T-helper 2 cell treated with Interferon-gamma antibody and Interleukin-4, amounts not matched to agents 5 μg/mL and 100 μg/mL, for 36 hours (primary cell): Measurements from ENCODE around the gene GIMAP1.

Experiments
- DNase-seq: peaks from one replicate; pipeline ENCODE4 v3.0.0; 2021; ENCODE audit warnings: low spot score
- H3K27ac Mint-ChIP-seq: one replicate; pipeline ENCODE4 v1.8.0; 2021; ENCODE audit warnings: mild to moderate bottlenecking, mixed read lengths
- H3K27me3 Mint-ChIP-seq: one replicate; pipeline ENCODE4 v1.8.0; 2021; ENCODE audit warnings: low read depth, mixed read lengths
- H3K36me3 Mint-ChIP-seq: one replicate; pipeline ENCODE4 v1.8.0; 2021; ENCODE audit warnings: low read depth, mixed read lengths
- H3K4me1 Mint-ChIP-seq: one replicate; pipeline ENCODE4 v1.8.0; 2021; ENCODE audit warnings: low read depth, mixed read lengths
- H3K4me3 Mint-ChIP-seq: one replicate; pipeline ENCODE4 v1.8.0; 2022; ENCODE audit warnings: mild to moderate bottlenecking, moderate library complexity, mixed read lengths
- H3K9me3 Mint-ChIP-seq: one replicate; pipeline ENCODE4 v1.8.0; 2021; ENCODE audit warnings: mixed read lengths

GIMAP1 gene

GRCh38 chr7:150732786-150733481 is 16.5 kb downstream of the GIMAP1 start:
- Mint-ChIP-seq H3K27ac (peak overlapping the region; percentile 93), H3K4me1 (peaks cover 65% of the 10 kb centered on the region), H3K4me3 (peak overlapping the region; percentile 45), H3K36me3 (peaks cover 26% of the 10 kb centered on the region), H3K27me3 (no peaks in the 10 kb centered on the region), H3K9me3 (peaks cover 12% of the 10 kb centered on the region)
- no peak for DNase-seq

GRCh38 chr7:150733482-150734095 is 17.2 kb downstream of the GIMAP1 start:
- peak overlapping the region; percentile 93 for H3K27ac Mint-ChIP-seq
- H3K9me3 Mint-ChIP-seq = peaks cover 5% of the 10 kb centered on the region
- H3K4me1 Mint-ChIP-seq = peaks cover 67% of the 10 kb centered on the region
- DNase-seq = no peak
- peaks cover 26% of the 10 kb centered on the region for H3K36me3 Mint-ChIP-seq
- H3K27me3 Mint-ChIP-seq = no peaks in the 10 kb centered on the region
- peak overlapping the region; percentile 45 for H3K4me3 Mint-ChIP-seq

- no peaks in the 10 kb centered on the region for H3K27me3 Mint-ChIP-seq
- H3K27ac Mint-ChIP-seq = peak overlapping the region; percentile 93
- H3K9me3 Mint-ChIP-seq = no peaks in the 10 kb centered on the region
- peaks cover 28% of the 10 kb centered on the region for H3K36me3 Mint-ChIP-seq
- H3K4me1 Mint-ChIP-seq = peaks cover 70% of the 10 kb centered on the region
- peak; percentile 71 for DNase-seq
- peak overlapping the region; percentile 1 for H3K4me3 Mint-ChIP-seq
These were observed 17.8 kb downstream of the GIMAP1 start for GRCh38 chr7:150734254-150734653.

GRCh38 chr7:150735596-150736358 is 19.4 kb downstream of the GIMAP1 start:
- Mint-ChIP-seq H3K36me3 (peaks cover 41% of the 10 kb centered on the region), H3K4me1 (peaks cover 74% of the 10 kb centered on the region), H3K27me3 (no peaks in the 10 kb centered on the region), H3K27ac (peak overlapping the region; percentile 93), H3K9me3 (peaks cover 4% of the 10 kb centered on the region), H3K4me3 (peak overlapping the region; percentile 94)
- no peak for DNase-seq

- H3K4me1 Mint-ChIP-seq = peaks cover 78% of the 10 kb centered on the region
These were observed 20.5 kb downstream of the GIMAP1 start for GRCh38 chr7:150736864-150737263.

GRCh38 chr7:150737265-150738055 is 21.0 kb downstream of the GIMAP1 start, which contains the start of gene GIMAP5:
Gene GIMAP5 (plus strand): TSS chr7:150737418. CDS start chr7:150740885, 3,467 bp downstream.
- peak within 1 kb of the TSS; percentile 93 for H3K27ac Mint-ChIP-seq
- peak within 1 kb of the TSS; percentile 94 for H3K4me3 Mint-ChIP-seq
- DNase-seq = no peak
- peaks cover 78% of the 10 kb centered on the region for H3K4me1 Mint-ChIP-seq
- peaks cover 4% of the 10 kb centered on the region for H3K9me3 Mint-ChIP-seq
- H3K27me3 Mint-ChIP-seq = no peaks in the 10 kb centered on the region
- H3K36me3 Mint-ChIP-seq = peaks cover 53% of the 10 kb centered on the region

More at GRCh38 chr7:150736864-150737263, 20.5 kb downstream of the GIMAP1 start:
- Mint-ChIP-seq H3K9me3 (peaks cover 4% of the 10 kb centered on the region), H3K27me3 (no peaks in the 10 kb centered on the region), H3K4me3 (peak overlapping the region; percentile 94), H3K36me3 (peaks cover 48% of the 10 kb centered on the region), H3K27ac (peak overlapping the region; percentile 93)
- DNase-seq = no peak

GRCh38 chr7:150738092-150738491 is 21.7 kb downstream of the GIMAP1 start:
- DNase-seq = no peak
- Mint-ChIP-seq H3K4me3 (peak overlapping the region; percentile 94), H3K36me3 (peaks cover 59% of the 10 kb centered on the region), H3K4me1 (peaks cover 78% of the 10 kb centered on the region), H3K27ac (peak overlapping the region; percentile 93), H3K9me3 (peaks cover 4% of the 10 kb centered on the region), H3K27me3 (no peaks in the 10 kb centered on the region)

GRCh38 chr7:150738591-150739001 is 22.2 kb downstream of the GIMAP1 start:
- H3K36me3 Mint-ChIP-seq = peaks cover 64% of the 10 kb centered on the region
- DNase-seq = no peak
- H3K4me1 Mint-ChIP-seq = peaks cover 78% of the 10 kb centered on the region
- H3K27ac Mint-ChIP-seq = peak overlapping the region; percentile 93
- no peaks in the 10 kb centered on the region for H3K27me3 Mint-ChIP-seq
- peak overlapping the region; percentile 94 for H3K4me3 Mint-ChIP-seq
- peaks cover 4% of the 10 kb centered on the region for H3K9me3 Mint-ChIP-seq

GRCh38 chr7:150739033-150739432 is 22.6 kb downstream of the GIMAP1 start:
- DNase-seq = no peak
- Mint-ChIP-seq H3K9me3 (peaks cover 4% of the 10 kb centered on the region), H3K36me3 (peaks cover 69% of the 10 kb centered on the region), H3K27ac (peak overlapping the region; percentile 93), H3K4me3 (peak overlapping the region; percentile 94), H3K27me3 (no peaks in the 10 kb centered on the region), H3K4me1 (peaks cover 78% of the 10 kb centered on the region)

GRCh38 chr7:150740053-150740452 is 23.6 kb downstream of the GIMAP1 start:
- DNase-seq = no peak
- peaks cover 76% of the 10 kb centered on the region for H3K36me3 Mint-ChIP-seq
- H3K9me3 Mint-ChIP-seq = peaks cover 4% of the 10 kb centered on the region
- peaks cover 78% of the 10 kb centered on the region for H3K4me1 Mint-ChIP-seq
- H3K27me3 Mint-ChIP-seq = no peaks in the 10 kb centered on the region
- H3K4me3 Mint-ChIP-seq = peak overlapping the region; percentile 94
- H3K27ac Mint-ChIP-seq = peak overlapping the region; percentile 78

GRCh38 chr7:150742286-150742968 is 26.0 kb downstream of the GIMAP1 start:
- DNase-seq = no peak
- Mint-ChIP-seq H3K36me3 (peaks cover 89% of the 10 kb centered on the region), H3K9me3 (peaks cover 4% of the 10 kb centered on the region), H3K27ac (peak overlapping the region; percentile 74), H3K27me3 (no peaks in the 10 kb centered on the region), H3K4me1 (peaks cover 68% of the 10 kb centered on the region), H3K4me3 (peak overlapping the region; percentile 94)

GRCh38 chr7:150744041-150744656 is 27.7 kb downstream of the GIMAP1 start:
- H3K27me3 Mint-ChIP-seq = no peaks in the 10 kb centered on the region
- peaks cover 4% of the 10 kb centered on the region for H3K9me3 Mint-ChIP-seq
- DNase-seq = no peak
- H3K36me3 Mint-ChIP-seq = peaks cover 74% of the 10 kb centered on the region
- peak overlapping the region; percentile 94 for H3K4me3 Mint-ChIP-seq
- H3K27ac Mint-ChIP-seq = peak overlapping the region; percentile 78
- H3K4me1 Mint-ChIP-seq = peaks cover 74% of the 10 kb centered on the region
